Fibroblast of the conjunctiva (primary cell): ENCODE data around the gene MYLK4.

Experiments
- DNase-seq: peaks from one replicate; pipeline ENCODE4 v3.0.0-alpha.2; 2010; ENCODE audit warnings: low read depth

The MYLK4 gene

GRCh38 chr6:2733324-2733723 is 17.4 kb downstream of the MYLK4 start:
- DNase-seq: no peak

- DNase-seq: peak; percentile 5
Measured at GRCh38 chr6:2732503-2733089, 18.1 kb downstream of the MYLK4 start.

GRCh38 chr6:2731281-2731909 is 19.3 kb downstream of the MYLK4 start:
- no peak for DNase-seq

GRCh38 chr6:2730353-2731107 is 20.2 kb downstream of the MYLK4 start:
- no peak for DNase-seq

GRCh38 chr6:2729921-2730320 is 20.8 kb downstream of the MYLK4 start:
- no peak for DNase-seq

- peak; percentile 28 for DNase-seq
Measured at GRCh38 chr6:2725999-2726567, 24.6 kb downstream of the MYLK4 start.

- no peak for DNase-seq
Measured at GRCh38 chr6:2725364-2725988, 25.2 kb downstream of the MYLK4 start.

- DNase-seq: no peak
Measured at GRCh38 chr6:2721219-2721618, 29.5 kb downstream of the MYLK4 start.

GRCh38 chr6:2719093-2719455 is 31.6 kb downstream of the MYLK4 start:
- no peak for DNase-seq

GRCh38 chr6:2718334-2719092 is 32.2 kb downstream of the MYLK4 start:
- no peak for DNase-seq

GRCh38 chr6:2716936-2717700 is 33.6 kb downstream of the MYLK4 start:
- no peak for DNase-seq

- no peak for DNase-seq
Measured at GRCh38 chr6:2715737-2716136, 35.0 kb downstream of the MYLK4 start.

- peak; percentile 80 for DNase-seq
Measured at GRCh38 chr6:2714111-2714895, 36.4 kb downstream of the MYLK4 start.

GRCh38 chr6:2713473-2714110 is 37.1 kb downstream of the MYLK4 start:
- DNase-seq: no peak

- DNase-seq: no peak
Measured at GRCh38 chr6:2712102-2712501, 38.6 kb downstream of the MYLK4 start.

- no peak for DNase-seq
Measured at GRCh38 chr6:2710412-2710811, 40.3 kb downstream of the MYLK4 start.

- DNase-seq: peak; percentile 89
Measured at GRCh38 chr6:2708456-2708855, 42.3 kb downstream of the MYLK4 start.

GRCh38 chr6:2706558-2706957 is 44.2 kb downstream of the MYLK4 start:
- DNase-seq: no peak

- no peak for DNase-seq
Measured at GRCh38 chr6:2705256-2705655, 45.5 kb downstream of the MYLK4 start.

GRCh38 chr6:2697291-2697690 is 53.4 kb downstream of the MYLK4 start:
- no peak for DNase-seq
